Measurements from ENCODE around the gene KIF5B. TPM values are rescaled to one million over a fixed set of nuclear protein-coding genes. Genes with fewer than 3 reads are reported as not detected.
A peak's percentile ranks its signal among the peaks of the same experiment; 100 is the strongest.

Gene KIF5B
- total RNA-seq, 4 donors from 2014 or later, result 118 to 162 (median 144) TPM

DNA sequence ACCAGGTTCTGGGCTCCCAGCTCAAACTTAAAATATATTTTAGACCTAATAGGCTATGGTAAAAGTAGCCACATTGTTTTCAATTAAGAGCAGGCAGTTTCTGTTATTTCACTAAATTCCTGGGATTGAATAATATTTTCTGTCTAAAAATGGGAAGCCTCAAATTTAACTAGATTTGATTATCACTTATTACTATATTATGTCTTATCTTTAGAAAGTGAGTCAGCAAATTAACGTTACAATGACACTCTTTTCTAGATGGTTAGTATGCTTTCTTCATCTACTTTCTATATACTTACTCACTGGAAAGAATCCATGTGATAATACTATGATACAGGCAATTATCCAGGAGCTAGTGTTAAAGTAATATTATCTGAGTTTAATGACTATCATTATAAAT lies 27.5 kb downstream of the KIF5B start:
- DNase-seq (ENCODE audit: low spot score in 2 of 2), result no peak
- TF ChIP-seq EP300 (IDR thresholded peaks at IDR 0.05) (no peak), POLR2A (IDR thresholded peaks at IDR 0.05) (no peak)
- TF ChIP-seq, protein P1, sequence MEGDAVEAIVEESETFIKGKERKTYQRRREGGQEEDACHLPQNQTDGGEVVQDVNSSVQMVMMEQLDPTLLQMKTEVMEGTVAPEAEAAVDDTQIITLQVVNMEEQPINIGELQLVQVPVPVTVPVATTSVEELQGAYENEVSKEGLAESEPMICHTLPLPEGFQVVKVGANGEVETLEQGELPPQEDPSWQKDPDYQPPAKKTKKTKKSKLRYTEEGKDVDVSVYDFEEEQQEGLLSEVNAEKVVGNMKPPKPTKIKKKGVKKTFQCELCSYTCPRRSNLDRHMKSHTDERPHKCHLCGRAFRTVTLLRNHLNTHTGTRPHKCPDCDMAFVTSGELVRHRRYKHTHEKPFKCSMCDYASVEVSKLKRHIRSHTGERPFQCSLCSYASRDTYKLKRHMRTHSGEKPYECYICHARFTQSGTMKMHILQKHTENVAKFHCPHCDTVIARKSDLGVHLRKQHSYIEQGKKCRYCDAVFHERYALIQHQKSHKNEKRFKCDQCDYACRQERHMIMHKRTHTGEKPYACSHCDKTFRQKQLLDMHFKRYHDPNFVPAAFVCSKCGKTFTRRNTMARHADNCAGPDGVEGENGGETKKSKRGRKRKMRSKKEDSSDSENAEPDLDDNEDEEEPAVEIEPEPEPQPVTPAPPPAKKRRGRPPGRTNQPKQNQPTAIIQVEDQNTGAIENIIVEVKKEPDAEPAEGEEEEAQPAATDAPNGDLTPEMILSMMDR (IDR thresholded peaks at IDR 0.05), result no peak
- no peak overlapping the region for H3K27ac ChIP-seq
- 29 to 50% methylated on average over 1 of the region's 1 CpG for WGBS, 2 donors
- H3K27me3 ChIP-seq, result no peaks in the 10 kb centered on the region
- peaks cover 3 to 94% (median 7%) of the 10 kb centered on the region in 3 donors for H3K36me3 ChIP-seq
- no peaks in the 10 kb centered on the region for H3K4me1 ChIP-seq
- no peak overlapping the region for H3K4me3 ChIP-seq
- no peaks in the 10 kb centered on the region for H3K9me3 ChIP-seq

DNA sequence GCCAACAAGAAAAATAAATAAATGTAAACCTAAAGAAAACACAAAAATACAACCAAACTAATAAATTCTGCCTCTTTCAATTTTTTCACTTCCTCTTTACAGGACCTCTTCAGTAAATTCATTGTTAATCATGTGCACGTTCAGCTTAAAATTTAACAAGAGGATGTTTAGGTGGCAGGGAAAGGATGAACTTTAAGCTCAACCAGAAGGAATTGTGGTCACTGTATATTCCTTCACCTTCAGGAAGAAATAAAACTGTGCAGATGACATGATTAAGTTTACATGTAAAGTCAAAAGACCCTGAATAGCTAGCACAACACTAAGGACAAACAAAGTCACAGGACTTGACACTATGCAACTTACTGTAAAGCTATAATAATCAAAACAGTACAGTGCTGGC lies 33.0 kb downstream of the KIF5B start:
- Histone ChIP-seq H3K4me1 (no peaks in the 10 kb centered on the region), H3K27ac (no peak overlapping the region), H3K4me3 (no peak overlapping the region), H3K36me3 (peaks cover 3 to 86% (median 23%) of the 10 kb centered on the region in 3 donors), H3K9me3 (no peaks in the 10 kb centered on the region), H3K27me3 (no peaks in the 10 kb centered on the region)
- no peak for DNase-seq (ENCODE audit: low spot score in 2 of 2)
- WGBS, 2 donors, result 56 to 57% methylated on average over 1 of the region's 1 CpG
- no peak for TF ChIP-seq POLR2A (IDR thresholded peaks at IDR 0.05)
- no peak for TF ChIP-seq EP300 (IDR thresholded peaks at IDR 0.05)
- TF ChIP-seq, protein P1 (IDR thresholded peaks at IDR 0.05), result no peak

DNA sequence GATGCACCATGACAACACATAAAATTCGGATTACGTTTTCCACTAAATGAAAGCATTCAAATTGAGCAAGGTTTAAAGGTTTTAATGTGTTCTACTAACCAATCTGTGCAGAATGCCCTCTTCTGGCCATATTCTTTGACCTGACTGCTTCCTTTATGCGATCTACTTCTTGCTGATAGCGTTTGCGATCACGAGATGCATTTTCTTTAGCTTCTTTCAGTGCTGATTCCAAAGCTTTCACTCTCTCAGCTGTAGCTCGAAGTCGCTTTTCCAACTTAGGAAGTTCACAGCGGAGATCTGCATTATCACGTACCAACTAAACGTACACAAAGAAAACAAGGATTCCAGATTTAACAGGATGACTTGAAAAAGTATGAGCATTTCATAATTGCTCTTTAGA lies 39.2 kb downstream of the KIF5B start:
- TF ChIP-seq POLR2A (IDR thresholded peaks at IDR 0.05) (no peak), EP300 (IDR thresholded peaks at IDR 0.05) (no peak)
- TF ChIP-seq, protein P1 (IDR thresholded peaks at IDR 0.05), result no peak
- peaks cover 3 to 98% (median 47%) of the 10 kb centered on the region in 3 donors for H3K36me3 ChIP-seq
- no peak overlapping the region for H3K27ac ChIP-seq
- no peaks in the 10 kb centered on the region for H3K4me1 ChIP-seq
- H3K4me3 ChIP-seq, result no peak overlapping the region
- no peak for DNase-seq (ENCODE audit: low spot score in 2 of 2)
- H3K27me3 ChIP-seq, result no peaks in the 10 kb centered on the region
- no peaks in the 10 kb centered on the region for H3K9me3 ChIP-seq
- 94 to 96% methylated on average over 11 of the region's 11 CpGs for WGBS, 2 donors

DNA sequence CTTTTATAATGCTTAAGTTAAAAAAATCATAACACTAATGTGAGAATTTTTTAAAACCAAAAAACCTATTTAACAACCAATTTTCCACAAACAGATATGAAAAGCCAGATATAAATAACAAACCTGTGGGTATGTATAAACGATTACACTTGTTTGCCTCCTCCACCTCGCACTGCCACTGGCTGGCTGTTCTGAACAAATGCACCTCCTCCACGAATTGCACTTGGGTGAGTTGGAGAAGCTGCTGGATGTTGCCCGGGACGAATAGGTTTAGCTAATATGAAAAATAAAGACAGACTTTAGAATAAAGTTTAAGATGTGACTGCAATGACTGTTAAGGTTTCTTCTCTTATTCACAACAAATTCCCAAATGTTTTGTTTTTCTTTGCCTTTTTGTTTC lies 40.8 kb downstream of the KIF5B start:
- Histone ChIP-seq H3K27ac (no peak overlapping the region), H3K36me3 (peaks cover 3 to 93% (median 41%) of the 10 kb centered on the region in 3 donors), H3K27me3 (no peaks in the 10 kb centered on the region), H3K4me3 (no peak overlapping the region), H3K9me3 (no peaks in the 10 kb centered on the region), H3K4me1 (no peaks in the 10 kb centered on the region)
- 89 to 93% methylated on average over 5 of the region's 5 CpGs for WGBS, 2 donors
- DNase-seq (ENCODE audit: low spot score in 2 of 2), result no peak
- no peak for TF ChIP-seq EP300 (IDR thresholded peaks at IDR 0.05)

DNA sequence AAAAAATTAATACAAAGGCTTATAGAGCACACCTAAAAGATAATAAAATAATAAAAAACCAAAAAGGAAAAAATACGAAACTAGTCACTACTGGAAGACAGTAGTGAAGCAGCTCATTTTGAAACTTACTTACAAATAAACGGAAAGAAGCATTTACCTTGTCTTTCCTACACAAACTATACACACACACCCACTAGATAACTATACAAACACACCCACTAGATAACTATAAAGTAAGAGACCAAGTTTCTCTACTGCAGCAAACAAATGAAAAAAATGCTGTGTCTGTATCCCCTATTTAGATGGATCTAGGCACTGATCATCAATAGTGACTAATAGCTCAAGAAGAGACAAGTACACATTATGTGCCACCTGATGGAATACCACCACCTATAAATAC lies 49.2 kb downstream of the KIF5B start:
- H3K27ac ChIP-seq, result no peak overlapping the region
- no peaks in the 10 kb centered on the region for H3K27me3 ChIP-seq
- H3K4me3 ChIP-seq, result no peak overlapping the region
- peaks cover 0 to 34% (median 0%) of the 10 kb centered on the region in 3 donors for H3K36me3 ChIP-seq
- H3K9me3 ChIP-seq, result no peaks in the 10 kb centered on the region
- TF ChIP-seq EP300 (IDR thresholded peaks at IDR 0.05) (no peak), POLR2A (IDR thresholded peaks at IDR 0.05) (no peak)
- TF ChIP-seq, protein P1 (IDR thresholded peaks at IDR 0.05), result no peak
- 82 to 84% methylated on average over 2 of the region's 2 CpGs for WGBS, 2 donors
- peaks cover 0 to 19% (median 8%) of the 10 kb centered on the region in 4 donors for H3K4me1 ChIP-seq
- DNase-seq (ENCODE audit: low spot score in 2 of 2), result no peak

DNA sequence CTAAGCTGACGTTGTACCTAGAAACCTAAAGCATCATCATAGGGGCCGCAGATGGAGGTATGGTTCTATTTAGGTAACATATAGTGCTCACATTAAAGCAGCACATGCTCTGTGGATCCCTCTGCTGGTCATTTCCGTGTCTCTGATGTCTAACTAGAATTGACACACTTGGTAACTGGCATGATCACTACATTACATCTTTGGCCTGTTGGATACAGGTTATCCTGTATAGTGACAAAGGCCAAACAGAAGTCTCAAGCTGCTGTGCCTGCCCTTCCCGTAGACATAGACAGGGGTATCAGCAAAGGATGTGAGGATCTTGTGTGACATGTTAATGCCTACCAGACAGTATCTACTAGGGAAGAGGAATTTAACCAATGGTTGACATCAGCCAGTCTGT lies 51.2 kb downstream of the KIF5B start:
- WGBS, 2 donors, result 56 to 58% methylated on average over 4 of the region's 4 CpGs
- peaks cover 0 to 19% (median 8%) of the 10 kb centered on the region in 4 donors for H3K4me1 ChIP-seq
- DNase-seq (ENCODE audit: low spot score in 2 of 2), result peak in 1 of 2 donors; percentile 49
- no peaks in the 10 kb centered on the region for H3K9me3 ChIP-seq
- H3K4me3 ChIP-seq, result no peak overlapping the region
- H3K27me3 ChIP-seq, result no peaks in the 10 kb centered on the region
- H3K36me3 ChIP-seq, result peaks cover 0 to 19% (median 0%) of the 10 kb centered on the region in 3 donors
- no peak overlapping the region for H3K27ac ChIP-seq
- TF ChIP-seq, protein P1 (IDR thresholded peaks at IDR 0.05), result peak; percentile 24 to 38 (median 31)
- TF ChIP-seq POLR2A (IDR thresholded peaks at IDR 0.05) (no peak), EP300 (IDR thresholded peaks at IDR 0.05) (no peak)
